Measurements from ENCODE around the gene TPSB2.
"Not testable (repeated sequence)": the region's sequence is repeated elsewhere in the genome, so short reads cannot be mapped to it uniquely, and the experiment has no call there.

The TPSB2 gene

DNA sequence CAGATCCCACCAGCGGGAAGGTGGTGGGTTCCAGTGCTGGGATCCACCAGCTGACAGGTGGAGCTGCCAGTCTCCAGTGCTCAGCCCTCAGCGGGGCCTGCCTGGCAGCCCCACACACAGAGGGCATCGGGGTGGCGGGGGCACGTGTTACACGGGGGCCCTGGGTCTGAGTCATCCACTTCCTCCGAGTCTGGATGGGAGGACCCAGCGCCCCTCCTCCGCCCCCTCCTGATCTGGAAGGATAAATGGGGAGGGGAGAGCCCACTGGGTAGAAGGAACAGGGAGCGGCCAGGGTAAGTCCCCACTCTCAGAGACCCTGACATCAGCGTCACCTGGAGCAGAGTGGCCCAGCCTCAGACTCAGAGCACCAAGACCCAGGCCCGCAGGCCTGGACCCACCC is 10.5 kb upstream of the TPSB2 start, which contains the start of gene TPSAB1:
TPSAB1 (plus strand) TSS at position 270 of the 400 bp plus-strand sequence. CDS start 234 bp downstream, outside the sequence.
- DNase-seq, result not testable (repeated sequence)

DNA sequence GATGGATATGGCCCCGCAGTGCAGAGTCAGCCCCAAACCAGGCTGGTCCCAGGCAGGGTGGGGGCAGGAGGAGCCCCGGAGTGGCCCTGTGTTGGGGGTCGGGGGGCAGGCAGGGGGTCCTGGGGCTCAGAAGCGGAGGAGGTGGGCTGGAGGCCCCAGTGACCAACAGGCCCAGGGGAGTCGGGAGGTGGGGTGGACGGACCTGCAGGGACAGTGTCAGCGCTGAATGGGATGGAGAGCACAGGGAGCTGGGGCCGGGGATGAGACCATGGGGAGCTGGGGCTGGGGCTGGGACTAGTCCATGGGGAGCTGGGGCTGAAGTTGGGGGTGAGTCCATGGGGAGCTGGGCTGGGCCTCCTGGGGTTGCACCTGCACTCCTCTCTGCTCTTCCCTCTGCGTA is 9.6 kb upstream of the TPSB2 start:
- DNase-seq, result not testable (repeated sequence)

DNA sequence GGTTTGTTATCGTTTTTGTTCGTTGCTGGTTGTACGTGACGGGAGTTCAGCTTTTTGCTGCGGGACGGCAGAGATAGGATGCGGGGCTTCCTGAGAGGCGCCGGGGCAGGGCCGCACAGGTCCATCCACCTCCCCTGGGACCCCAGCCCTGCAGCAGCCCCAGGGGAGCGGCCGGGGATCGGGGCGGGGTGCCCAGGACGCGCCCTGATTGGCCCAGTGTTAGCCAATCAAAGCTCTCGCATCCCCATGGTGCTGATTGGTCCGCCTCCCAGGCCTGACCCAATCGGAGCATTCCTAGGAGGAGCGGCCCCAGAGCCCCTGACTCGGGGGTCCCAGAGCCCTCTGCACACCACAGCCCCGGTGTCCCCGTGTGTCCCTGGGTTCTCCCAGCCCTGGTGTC is 8.9 kb upstream of the TPSB2 start:
- DNase-seq, result not testable (repeated sequence)

DNA sequence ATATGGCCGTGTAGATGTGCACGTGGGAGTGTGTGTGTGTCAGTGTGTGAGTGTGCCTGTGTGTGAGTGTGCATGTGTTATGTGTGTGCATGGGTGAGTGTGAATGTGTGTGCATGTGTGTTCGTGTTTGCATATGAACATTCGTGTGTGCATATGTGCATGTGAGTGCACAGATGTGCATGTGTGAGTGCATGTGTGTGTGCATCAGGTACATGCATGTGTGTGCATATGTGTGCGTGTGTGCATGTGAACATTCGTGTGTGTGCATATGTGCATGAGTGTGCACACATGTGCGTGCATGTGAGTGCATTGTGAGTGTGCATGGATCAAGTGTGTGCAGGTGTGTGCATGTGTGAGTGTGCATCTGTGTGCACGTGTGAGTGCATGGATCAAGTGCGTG is 8.0 kb upstream of the TPSB2 start:
- DNase-seq, result no peak

DNA sequence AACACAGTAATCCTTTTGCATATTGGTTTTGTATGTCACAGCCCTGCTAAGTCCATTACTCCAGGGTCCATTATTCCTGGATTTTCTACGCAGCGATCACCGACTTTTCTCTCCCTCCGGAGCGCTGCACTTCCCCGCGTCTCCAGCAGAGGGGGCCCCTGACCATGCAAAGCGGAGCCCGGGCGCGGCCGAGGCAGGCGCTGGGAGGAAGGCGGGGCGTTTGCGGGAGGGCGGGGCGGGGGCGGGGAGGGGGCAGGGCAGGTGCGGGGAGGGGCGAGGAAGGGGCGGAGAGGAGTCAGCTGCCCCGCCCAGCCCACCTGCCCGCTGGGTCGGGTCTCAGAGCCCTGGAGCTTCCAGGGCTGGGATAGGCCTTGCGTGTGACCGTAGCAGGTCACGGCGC is 6.7 kb upstream of the TPSB2 start:
- DNase-seq, result not testable (repeated sequence)

DNA sequence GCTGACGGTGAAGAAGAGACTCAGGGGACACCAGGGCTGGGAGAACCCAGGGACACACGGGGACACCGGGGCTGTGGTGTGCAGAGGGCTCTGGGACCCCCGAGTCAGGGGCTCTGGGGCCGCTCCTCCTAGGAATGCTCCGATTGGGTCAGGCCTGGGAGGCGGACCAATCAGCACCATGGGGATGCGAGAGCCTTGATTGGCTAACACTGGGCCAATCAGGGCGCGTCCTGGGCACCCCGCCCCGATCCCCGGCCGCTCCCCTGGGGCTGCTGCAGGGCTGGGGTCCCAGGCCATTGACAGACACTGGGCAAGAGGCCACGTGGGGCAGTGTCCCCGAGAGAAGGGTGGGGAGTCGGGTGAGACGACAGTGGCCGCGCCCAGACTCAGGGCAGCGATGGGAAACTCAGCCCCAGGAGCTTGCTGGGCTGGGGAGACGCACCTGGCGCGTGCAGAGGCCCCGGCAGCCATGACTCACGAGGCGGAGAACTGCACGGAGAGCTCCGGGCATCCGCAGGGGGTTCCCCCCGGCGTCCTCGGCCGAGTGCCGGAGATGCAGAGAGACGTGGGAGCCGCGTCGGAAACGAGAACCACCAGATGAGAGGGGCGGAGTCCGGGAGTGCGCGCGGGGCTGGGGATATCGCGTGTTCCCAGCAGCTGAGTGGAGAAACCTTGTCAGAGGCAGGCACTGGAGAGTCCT is 2.2 kb upstream of the TPSB2 start:
- not testable (repeated sequence) for DNase-seq

DNA sequence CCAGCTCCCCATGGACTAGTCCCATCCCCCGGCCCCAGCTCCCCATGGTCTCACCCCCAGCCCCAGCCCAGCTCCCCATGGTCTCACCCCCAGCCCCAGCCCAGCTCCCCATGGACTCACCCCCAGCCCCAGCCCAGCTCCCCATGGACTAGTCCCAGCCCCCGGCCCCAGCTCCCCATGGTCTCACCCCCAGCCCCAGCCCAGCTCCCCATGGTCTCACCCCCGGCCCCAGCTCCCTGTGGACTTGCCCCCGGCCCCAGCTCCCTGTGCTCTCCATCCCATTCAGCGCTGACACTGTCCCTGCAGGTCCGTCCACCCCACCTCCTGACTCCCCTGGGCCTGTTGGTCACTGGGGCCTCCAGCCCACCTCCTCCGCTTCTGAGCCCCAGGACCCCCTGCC is 1.3 kb upstream of the TPSB2 start:
- not testable (repeated sequence) for DNase-seq

DNA sequence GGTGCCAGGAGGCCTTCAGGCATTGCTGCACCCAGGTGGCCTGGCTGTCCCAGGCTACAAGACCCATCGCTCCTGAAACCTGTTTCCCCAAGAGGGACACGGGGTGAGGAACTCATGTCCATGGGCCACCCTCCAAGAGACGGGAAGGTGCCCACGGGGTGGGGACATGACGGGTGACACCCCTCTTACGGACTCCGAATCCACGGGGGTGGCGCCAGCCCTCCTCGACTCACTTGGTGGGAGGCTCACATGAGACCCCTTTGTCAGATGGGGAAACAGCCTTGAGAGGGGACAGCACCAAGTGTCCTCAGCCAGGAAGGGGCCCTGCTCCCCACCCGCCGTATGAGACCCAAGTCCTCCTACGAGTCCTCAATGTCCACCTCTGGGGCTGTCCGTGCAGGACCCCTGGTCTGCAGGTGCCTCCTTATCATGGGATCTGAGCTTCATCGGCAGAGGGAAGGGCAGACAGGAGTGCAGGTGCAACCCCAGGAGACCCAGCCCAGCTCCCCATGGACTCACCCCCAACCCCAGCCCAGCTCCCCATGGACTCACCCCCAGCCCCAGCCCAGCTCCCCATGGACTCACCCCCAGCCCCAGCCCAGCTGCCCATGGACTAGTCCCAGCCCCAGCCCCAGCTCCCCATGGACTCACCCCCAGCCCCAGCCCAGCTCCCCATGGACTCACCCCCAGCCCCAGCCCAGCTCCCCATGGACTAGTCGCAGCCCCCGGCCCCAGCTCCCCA is 658 bp upstream of the TPSB2 start:
- DNase-seq, result not testable (repeated sequence)

DNA sequence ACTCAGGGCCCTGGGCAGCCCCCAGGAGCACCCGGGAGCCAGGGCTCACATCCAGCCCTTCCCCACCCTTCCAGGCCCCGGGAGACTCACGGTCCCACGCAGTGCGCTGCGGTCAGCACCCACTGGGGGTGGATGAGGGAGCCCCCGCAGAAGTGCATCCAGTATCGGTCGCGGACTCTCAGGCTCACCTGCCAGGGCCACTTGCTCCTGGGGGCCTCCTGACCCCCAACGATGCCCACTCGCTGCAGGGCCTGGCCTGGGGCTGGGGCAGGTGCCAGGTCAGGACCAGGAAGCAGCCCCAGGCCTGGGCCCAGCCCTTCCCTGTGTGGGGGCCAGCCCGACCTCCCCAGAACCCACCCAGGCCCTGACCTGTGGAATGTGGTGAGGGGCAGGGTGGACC is 508 bp downstream of the TPSB2 start:
- not testable (repeated sequence) for DNase-seq

DNA sequence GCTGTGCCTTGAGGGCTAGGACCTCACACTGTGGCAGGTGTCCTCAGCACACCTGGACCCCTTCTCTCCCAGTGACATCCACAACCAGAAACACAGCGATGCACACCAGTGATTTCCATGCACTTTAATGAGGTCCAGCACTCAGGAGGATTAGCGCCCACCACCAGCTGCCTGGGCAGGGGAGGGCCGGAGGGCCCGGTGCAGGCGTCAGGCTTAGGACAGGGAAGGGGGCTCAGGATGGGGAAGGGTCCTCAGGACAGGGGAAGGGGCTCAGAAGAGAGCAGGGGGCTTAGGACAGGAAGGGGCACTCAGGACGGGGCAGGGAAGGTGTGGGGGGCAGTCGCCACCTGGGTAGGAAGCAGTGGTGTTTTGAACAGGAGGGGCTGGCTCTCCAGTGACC is 1.8 kb downstream of the TPSB2 start:
- not testable (repeated sequence) for DNase-seq

DNA sequence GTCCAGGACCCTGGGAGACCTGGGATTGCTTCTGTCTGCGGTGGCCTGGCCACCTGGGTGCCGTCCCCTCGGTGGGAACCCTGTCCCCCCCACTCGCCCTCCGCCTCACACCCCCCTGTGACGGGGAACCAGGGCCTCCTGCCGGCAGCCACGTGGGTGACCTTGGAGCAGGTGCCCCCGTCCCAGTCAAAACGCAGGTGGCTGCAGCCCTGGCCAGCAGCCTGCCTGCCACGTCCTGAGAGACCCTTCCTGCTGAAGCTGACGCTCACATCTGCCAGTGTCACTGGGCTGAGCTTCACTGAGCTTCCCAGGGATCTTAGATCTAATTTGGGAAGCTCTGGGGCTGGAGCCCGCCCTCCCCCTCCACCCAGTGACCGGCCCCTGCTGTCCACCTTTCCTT is 3.3 kb downstream of the TPSB2 start:
- not testable (repeated sequence) for DNase-seq

DNA sequence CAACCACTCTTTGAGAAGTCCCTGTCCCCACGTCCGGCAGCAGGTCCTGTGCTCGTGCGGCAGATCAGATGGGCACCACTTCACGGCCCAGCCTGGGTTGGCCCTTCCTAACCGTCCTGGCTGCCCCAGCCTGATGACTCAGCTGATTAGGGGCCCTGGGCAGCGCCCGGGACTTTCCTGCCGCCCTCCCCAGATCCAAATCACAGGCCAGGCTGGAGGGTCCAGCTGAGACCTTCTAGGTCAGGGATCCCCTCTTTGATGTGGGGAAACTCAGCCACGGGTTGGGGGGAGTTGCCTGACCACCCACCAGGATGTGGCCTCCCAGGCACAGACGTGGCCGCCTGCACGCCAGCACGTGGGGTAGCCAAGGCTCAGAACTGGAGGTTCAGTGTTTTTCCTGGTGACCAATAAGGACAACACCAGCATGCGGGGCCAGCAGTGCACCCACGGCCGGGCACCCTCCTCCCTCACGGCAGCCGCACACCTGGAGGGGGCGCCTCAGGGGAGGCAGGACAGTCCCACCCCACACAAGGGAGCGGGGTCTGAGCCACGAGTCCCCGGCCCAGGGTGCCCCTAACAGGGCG is 4.2 kb downstream of the TPSB2 start:
- DNase-seq, result not testable (repeated sequence)

DNA sequence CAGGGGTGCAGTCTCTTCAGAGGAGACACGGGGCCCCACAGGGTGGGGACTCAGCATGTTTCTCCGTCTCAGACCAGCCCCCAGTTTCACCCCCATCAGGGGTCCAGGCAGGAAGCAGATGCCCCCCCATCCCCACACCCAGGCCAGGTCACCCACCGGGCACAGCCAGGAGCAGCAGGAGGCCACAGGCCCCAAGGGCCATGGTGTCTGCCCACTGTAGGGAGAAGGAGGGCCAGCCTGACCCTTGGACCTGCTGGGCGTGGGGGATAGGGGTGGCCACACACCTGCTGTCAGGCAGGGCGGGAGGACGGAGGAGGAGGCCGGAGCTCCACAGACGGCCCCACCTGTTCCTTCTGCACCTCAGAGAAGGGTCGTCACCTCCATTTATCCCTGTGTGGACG is 4.9 kb downstream of the TPSB2 start, which contains the start of gene TPSG1:
TPSG1 (minus strand) TSS at position 218 of the 401 bp plus-strand sequence; CDS start at position 202, 16 bp downstream.
- DNase-seq, result no peak

DNA sequence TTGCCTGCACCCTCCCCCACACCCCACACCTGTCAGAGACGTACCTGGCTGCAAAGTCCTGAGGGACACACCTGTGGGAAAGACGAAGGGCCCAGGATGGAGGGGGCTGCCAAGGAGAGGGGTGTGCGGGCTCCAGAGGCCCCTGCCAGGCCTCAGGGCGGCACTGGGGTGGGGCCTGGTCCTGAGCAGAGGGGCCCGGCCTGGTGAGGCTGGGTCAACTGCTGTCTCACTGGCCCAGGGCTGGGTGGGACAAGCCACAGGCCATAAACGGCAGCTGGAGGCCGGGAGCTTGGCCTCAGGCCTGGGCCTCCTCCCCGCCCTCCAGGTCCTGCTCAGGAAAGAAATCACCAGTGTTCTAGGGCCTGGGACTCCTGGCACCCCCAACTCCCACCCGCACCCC is 5.4 kb downstream of the TPSB2 start:
- DNase-seq, result no peak

DNA sequence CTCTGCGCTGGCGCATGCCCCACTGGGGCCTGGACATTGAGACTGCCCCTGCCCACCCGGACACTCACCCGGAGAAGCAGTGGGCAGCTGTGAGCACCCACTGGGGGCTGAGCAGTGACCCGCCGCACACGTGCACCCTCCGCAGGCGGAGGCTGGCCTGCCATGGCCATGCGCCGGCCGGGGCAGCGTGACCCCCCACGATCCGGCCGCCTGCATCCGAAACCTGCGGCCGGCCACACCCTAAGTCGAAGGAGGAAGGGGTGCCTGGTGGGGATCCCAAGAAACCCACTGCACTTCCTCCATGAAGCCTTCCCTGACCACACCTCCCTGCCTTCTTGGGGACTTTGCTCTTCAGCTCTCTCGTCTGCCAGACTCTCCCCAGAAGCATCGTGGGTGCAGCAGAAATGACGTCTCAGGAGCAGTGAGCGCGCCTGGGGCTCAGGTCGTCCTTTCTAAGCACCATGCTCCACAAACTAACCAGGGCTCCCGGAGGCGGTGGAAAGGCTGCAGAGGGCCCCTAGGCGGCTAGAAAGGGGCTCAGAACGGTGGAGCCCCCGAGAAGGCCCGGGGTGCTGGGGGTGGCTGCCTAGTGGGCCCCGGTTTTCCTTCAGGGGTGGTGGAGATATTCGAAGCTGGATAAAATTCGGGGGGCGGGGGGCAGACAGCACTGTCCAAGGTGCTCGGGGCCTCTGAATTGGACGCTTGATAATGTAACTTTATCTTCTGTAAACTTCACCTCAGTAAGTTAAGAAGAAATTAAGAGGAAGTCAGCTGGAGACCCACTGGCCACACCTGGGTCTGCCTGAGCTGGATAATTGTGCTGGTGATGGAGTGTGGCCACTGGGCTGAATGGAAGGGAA is 6.4 kb downstream of the TPSB2 start:
- no peak for DNase-seq

DNA sequence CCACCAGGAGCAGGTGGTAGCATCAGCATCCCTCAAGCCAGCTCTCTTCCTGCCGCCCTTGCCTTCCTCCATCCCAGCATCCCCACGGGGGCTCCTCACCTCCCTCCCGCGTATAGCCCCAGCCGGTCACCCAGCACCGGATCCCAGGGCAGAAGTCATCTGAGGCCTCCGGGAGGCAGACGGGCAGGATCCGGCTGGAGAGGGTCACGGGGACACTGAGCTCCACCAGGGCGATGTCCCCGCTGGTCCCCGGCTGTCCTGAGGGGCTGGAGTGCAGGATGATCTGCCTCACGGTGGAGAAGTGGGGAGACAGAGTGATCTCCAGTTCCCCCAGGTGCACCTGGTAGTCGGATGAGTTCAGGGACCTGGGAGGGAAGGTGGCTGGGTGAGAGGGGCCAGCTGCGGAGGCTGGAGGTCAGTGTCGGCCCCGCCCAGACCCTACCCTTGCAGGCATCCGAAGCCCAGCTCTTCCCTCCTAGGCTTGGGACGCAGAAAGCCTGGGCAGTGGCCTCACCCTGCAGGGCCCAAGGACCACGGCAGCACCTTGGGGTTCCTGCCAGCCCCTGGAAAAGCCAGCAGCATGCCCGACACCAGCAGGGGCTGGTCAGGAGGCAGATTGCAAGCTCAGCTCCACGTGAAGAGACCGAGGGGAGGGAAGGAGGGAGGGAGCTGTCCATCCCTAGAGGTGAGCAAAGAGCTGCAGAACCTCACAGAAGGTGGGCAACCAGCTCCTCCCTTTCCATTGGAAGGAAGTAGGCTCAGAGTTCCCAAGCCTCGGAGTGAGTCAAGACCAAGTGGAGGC is 7.2 kb downstream of the TPSB2 start:
- no peak for DNase-seq

DNA sequence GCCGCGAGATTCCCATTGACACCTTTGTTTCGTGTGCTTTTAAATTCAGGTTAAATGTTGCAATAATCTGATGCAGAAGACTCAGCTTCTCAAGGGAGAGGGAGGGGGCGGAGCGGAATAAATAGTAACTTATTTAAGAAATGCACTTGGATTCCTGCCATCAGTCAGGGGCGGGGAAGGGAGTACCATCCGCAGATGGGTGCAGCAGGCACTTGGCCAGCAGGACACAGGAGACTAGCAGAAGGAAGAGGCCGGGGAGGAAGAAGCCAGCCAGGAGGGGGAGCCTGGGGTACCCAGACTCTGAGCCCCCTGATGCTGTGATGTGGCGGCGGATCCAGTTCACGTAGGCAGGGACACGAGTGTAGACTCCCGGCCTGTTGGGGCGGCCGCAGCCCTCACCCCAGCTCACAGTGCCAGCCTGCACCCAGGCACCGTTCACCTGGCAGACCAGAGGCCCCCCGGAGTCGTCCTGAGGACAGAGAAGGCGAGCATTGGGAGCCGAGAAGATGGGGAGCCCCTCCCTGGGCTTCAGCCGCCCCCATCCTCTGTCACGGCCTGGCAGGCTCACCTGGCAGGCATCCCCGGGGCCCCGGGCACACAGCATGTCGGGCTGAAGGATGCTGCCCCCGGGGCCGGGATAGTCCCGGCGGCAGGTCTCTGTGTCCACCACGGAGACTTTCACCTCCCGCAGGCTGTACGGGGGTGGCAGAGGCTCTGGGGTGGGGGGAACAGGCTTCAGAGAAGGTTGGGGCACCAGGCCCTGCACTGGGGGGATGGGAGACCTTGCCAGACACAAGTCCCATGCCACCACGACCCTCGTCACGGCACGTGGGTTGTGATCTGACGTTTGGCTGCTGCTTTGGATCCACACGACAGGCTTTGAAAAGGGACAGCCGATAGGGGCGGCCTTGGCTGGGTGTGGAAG is 8.1 kb downstream of the TPSB2 start:
- no peak for DNase-seq

DNA sequence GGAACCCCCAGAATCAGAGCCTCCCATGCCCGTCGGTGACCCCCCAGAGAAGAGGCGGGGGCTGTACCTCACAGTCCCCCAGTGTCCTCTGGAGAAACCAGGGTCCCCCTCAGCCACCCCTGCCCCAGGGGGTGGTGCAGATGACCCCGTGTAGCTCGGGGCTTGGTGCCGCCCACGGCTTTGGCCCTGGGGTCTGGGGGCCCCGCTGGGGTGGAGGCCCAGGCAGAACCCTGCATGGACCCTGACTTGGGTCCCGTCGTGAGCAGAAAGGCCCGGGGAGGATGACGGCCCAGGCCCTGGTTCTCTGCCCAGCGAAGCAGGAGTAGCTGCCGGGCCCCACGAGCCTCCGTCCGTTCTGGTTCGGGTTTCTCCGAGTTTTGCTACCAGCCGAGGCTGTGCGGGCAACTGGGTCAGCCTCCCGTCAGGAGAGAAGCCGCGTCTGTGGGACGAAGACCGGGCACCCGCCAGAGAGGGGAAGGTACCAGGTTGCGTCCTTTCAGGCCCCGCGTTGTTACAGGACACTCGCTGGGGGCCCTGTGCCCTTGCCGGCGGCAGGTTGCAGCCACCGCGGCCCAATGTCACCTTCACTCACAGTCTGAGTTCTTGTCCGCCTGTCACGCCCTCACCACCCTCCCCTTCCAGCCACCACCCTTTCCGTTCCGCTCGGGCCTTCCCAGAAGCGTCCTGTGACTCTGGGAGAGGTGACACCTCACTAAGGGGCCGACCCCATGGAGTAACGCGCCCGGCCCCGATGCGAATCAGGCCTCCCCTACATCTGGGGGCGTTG is 8.9 kb downstream of the TPSB2 start:
- no peak for DNase-seq

DNA sequence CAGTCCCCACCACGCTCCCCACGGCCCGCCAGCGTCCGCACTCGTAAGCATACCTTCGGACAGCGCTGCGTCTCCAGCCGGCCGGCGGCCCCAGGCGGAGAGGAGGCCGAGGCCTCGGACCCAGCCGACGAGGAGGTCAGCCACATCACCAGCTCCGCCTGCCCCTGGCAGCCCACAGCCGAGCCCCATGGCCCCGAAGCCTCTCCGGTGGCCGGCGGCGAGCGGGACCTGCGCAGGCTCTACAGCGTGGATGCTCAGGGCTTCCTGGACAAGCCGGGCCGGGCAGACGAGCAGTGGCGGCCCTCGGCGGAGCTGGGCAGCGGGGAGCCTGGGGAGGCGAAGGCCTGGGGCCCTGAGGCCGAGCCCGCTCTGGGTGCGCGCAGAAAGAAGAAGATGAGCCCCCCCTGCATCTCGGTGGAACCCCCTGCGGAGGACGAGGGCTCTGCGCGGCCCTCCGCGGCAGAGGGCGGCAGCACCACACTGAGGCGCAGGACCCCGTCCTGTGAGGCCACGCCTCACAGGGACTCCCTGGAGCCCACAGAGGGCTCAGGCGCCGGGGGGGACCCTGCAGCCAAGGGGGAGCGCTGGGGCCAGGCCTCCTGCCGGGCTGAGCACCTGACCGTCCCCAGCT is 9.8 kb downstream of the TPSB2 start:
- DNase-seq, result no peak
